Karpas-422 (cell line): Measurements from ENCODE around the gene SNAP29. TPM values are rescaled to one million over a fixed set of nuclear protein-coding genes. Genes with fewer than 3 reads are reported as not detected.
"Not testable (repeated sequence)": the region's sequence is repeated elsewhere in the genome, so short reads cannot be mapped to it uniquely, and the experiment has no call there.

Experiments used
- DNase-seq: peaks from one replicate; pipeline ENCODE4 v3.0.0-alpha.2; 2015
- H2AFZ ChIP-seq: fragments of 200-600 bp; sonication (generic); 2 replicates; pipeline ENCODE4 v1.6.1; 2014; ENCODE audit warnings: antibody characterized with exemption, low read length, mixed read lengths
- H3K27ac ChIP-seq: fragments of 200-600 bp; sonication (generic); 2 replicates; pipeline ENCODE4 v1.5.1; 2014; ENCODE audit warnings: mild to moderate bottlenecking, low read length, moderate library complexity
- H3K27me3 ChIP-seq: fragments of 200-600 bp; sonication (generic); 2 replicates; pipeline ENCODE4 v1.6.1; 2014; ENCODE audit warnings: low read length, mixed read lengths
- H3K36me3 ChIP-seq: fragments of 200-600 bp; sonication (generic); 2 replicates; pipeline ENCODE4 v1.6.1; 2014; ENCODE audit warnings: low read length, mixed read lengths; ENCODE audit not compliant: insufficient read depth
- H3K4me1 ChIP-seq: fragments of 200-600 bp; sonication (generic); 2 replicates; pipeline ENCODE4 v1.6.1; 2014; ENCODE audit warnings: mild to moderate bottlenecking, low read length, mixed read lengths
- H3K4me2 ChIP-seq: fragments of 200-600 bp; sonication (generic); 2 replicates; pipeline ENCODE4 v1.6.1; 2014; ENCODE audit warnings: low read length, low read depth, mild to moderate bottlenecking; ENCODE audit not compliant: poor library complexity, severe bottlenecking
- H3K4me3 ChIP-seq: fragments of 200-600 bp; sonication (generic); 2 replicates; pipeline ENCODE4 v1.5.1; 2014; ENCODE audit warnings: mild to moderate bottlenecking, antibody characterized with exemption, low read length, mixed read lengths
- H3K79me2 ChIP-seq: fragments of 200-600 bp; sonication (generic); 2 replicates; pipeline ENCODE4 v1.6.1; 2014; ENCODE audit warnings: mild to moderate bottlenecking, low read length, mixed read lengths
- H3K9ac ChIP-seq: fragments of 200-600 bp; sonication (generic); 2 replicates; pipeline ENCODE4 v1.6.0; 2014; ENCODE audit warnings: low read length
- H3K9me2 ChIP-seq: fragments of 200-600 bp; sonication (generic), shearing (Covaris generic); replicated peaks from 2 replicates; pipeline ENCODE4 v1.6.0; 2014; ENCODE audit warnings: mild to moderate bottlenecking, low read length, moderate library complexity; ENCODE audit not compliant: insufficient read depth
- H3K9me3 ChIP-seq: fragments of 300-700, 200-600 bp; sonication (generic); 2 replicates; pipeline ENCODE4 v1.6.1; 2014; ENCODE audit warnings: low read length, mixed read lengths
- H4K20me1 ChIP-seq: fragments of 200-600 bp; sonication (generic); 2 replicates; pipeline ENCODE4 v1.6.1; 2014; ENCODE audit warnings: mild to moderate bottlenecking, antibody characterized with exemption, low read length, low read depth; ENCODE audit not compliant: insufficient read depth
- total RNA-seq: library from RNA; depleted of rRNA; stranded (reverse); fragments of >200 nt; shearing (Covaris generic); gene quantifications from 2 replicates; pipeline ENCODE4 v1.2.3, GENCODE V29; 2014; ENCODE audit warnings: low replicate concordance

The SNAP29 gene
- total RNA-seq, 1 experiment from 2014 or later, result 17.4 TPM

GRCh38 chr22:20825624-20826023 lies 33.2 kb upstream of the SNAP29 start:
- H3K9me3 ChIP-seq, result no peaks in the 10 kb centered on the region
- no peaks in the 10 kb centered on the region for H3K27me3 ChIP-seq
- H3K4me3 ChIP-seq, result no peak overlapping the region
- peaks cover 17% of the 10 kb centered on the region; the same call in 1 of the 2 replicates for H3K36me3 ChIP-seq
- H3K9ac ChIP-seq, result no peak overlapping the region
- H3K79me2 ChIP-seq, result 0 out of 2 replicates have a peak, but pooled peaks cover 3% of the 10 kb centered on the region
- no peak overlapping the region for H2AFZ ChIP-seq
- H4K20me1 ChIP-seq, result no peaks in the 10 kb centered on the region
- no peaks in the 10 kb centered on the region for H3K9me2 ChIP-seq
- H3K27ac ChIP-seq, result no peak overlapping the region
- no peaks in the 10 kb centered on the region for H3K4me1 ChIP-seq
- no peak for DNase-seq
- no peak overlapping the region for H3K4me2 ChIP-seq

- not testable (repeated sequence) for H3K79me2 ChIP-seq, H3K4me2 ChIP-seq, H3K9me3 ChIP-seq, H3K4me1 ChIP-seq, H2AFZ ChIP-seq, H3K9me2 ChIP-seq, H3K27ac ChIP-seq, DNase-seq, H3K27me3 ChIP-seq, H3K9ac ChIP-seq, H4K20me1 ChIP-seq, H3K4me3 ChIP-seq
- H3K36me3 ChIP-seq, result peaks cover 24% of the 10 kb centered on the region; the same call in 1 of the 2 replicates
Observed at GRCh38 chr22:20826373-20827152, 32.2 kb upstream of the SNAP29 start.

- no peak overlapping the region for H3K4me2 ChIP-seq
- H3K79me2 ChIP-seq, result peaks cover 4% of the 10 kb centered on the region
- no peak overlapping the region for H3K4me3 ChIP-seq
- no peak overlapping the region for H3K27ac ChIP-seq
- peaks cover 27% of the 10 kb centered on the region; the same call in 1 of the 2 replicates for H3K36me3 ChIP-seq
- no peaks in the 10 kb centered on the region for H4K20me1 ChIP-seq
- H3K4me1 ChIP-seq, result no peaks in the 10 kb centered on the region
- H3K27me3 ChIP-seq, result no peaks in the 10 kb centered on the region
- H3K9ac ChIP-seq, result no peak overlapping the region
- H2AFZ ChIP-seq, result no peak overlapping the region
- no peak for DNase-seq
- H3K9me3 ChIP-seq, result no peaks in the 10 kb centered on the region
- H3K9me2 ChIP-seq, result no peaks in the 10 kb centered on the region
Observed at GRCh38 chr22:20829491-20830134, 29.2 kb upstream of the SNAP29 start.

- no peak overlapping the region for H3K4me2 ChIP-seq
- H3K9me3 ChIP-seq, result no peaks in the 10 kb centered on the region
- H3K4me1 ChIP-seq, result no peaks in the 10 kb centered on the region; the same call in 1 of the 2 replicates
- peaks cover 33% of the 10 kb centered on the region; the same call in 1 of the 2 replicates for H3K36me3 ChIP-seq
- no peaks in the 10 kb centered on the region for H3K9me2 ChIP-seq
- H3K79me2 ChIP-seq, result peaks cover 38% of the 10 kb centered on the region
- no peak overlapping the region for H3K9ac ChIP-seq
- H2AFZ ChIP-seq, result no peak overlapping the region
- no peak for DNase-seq
- H3K4me3 ChIP-seq, result no peak overlapping the region
- H3K27ac ChIP-seq, result no peak overlapping the region
- no peaks in the 10 kb centered on the region for H4K20me1 ChIP-seq
- no peaks in the 10 kb centered on the region for H3K27me3 ChIP-seq
Observed at GRCh38 chr22:20833225-20833665, 25.6 kb upstream of the SNAP29 start.

- no peaks in the 10 kb centered on the region for H3K9me2 ChIP-seq
- no peak overlapping the region for H3K4me3 ChIP-seq
- no peaks in the 10 kb centered on the region for H4K20me1 ChIP-seq
- H3K36me3 ChIP-seq, result peaks cover 33% of the 10 kb centered on the region; the same call in 1 of the 2 replicates
- H3K79me2 ChIP-seq, result peaks cover 48% of the 10 kb centered on the region
- H3K27me3 ChIP-seq, result no peaks in the 10 kb centered on the region
- no peak overlapping the region for H2AFZ ChIP-seq
- H3K4me1 ChIP-seq, result no peaks in the 10 kb centered on the region; the same call in 1 of the 2 replicates
- H3K9ac ChIP-seq, result no peak overlapping the region
- H3K4me2 ChIP-seq, result no peak overlapping the region
- DNase-seq, result no peak
- H3K27ac ChIP-seq, result no peak overlapping the region
- no peaks in the 10 kb centered on the region for H3K9me3 ChIP-seq
Observed at GRCh38 chr22:20834206-20834605, 24.6 kb upstream of the SNAP29 start.

GRCh38 chr22:20834725-20835124 lies 24.1 kb upstream of the SNAP29 start:
- no peak overlapping the region for H3K4me2 ChIP-seq
- no peaks in the 10 kb centered on the region; the same call in 1 of the 2 replicates for H3K4me1 ChIP-seq
- DNase-seq, result no peak
- H3K36me3 ChIP-seq, result peaks cover 33% of the 10 kb centered on the region; the same call in 1 of the 2 replicates
- H3K27me3 ChIP-seq, result no peaks in the 10 kb centered on the region
- no peaks in the 10 kb centered on the region for H3K9me3 ChIP-seq
- no peak overlapping the region for H3K9ac ChIP-seq
- H3K9me2 ChIP-seq, result no peaks in the 10 kb centered on the region
- no peaks in the 10 kb centered on the region for H4K20me1 ChIP-seq
- H2AFZ ChIP-seq, result no peak overlapping the region
- H3K4me3 ChIP-seq, result no peak overlapping the region
- no peak overlapping the region for H3K27ac ChIP-seq
- peaks cover 53% of the 10 kb centered on the region for H3K79me2 ChIP-seq

- peaks cover 16% of the 10 kb centered on the region; the same call in 1 of the 2 replicates for H3K36me3 ChIP-seq
- H3K4me3 ChIP-seq, result no peak overlapping the region
- no peak overlapping the region for H2AFZ ChIP-seq
- no peaks in the 10 kb centered on the region for H3K27me3 ChIP-seq
- H3K9ac ChIP-seq, result no peak overlapping the region
- H4K20me1 ChIP-seq, result no peaks in the 10 kb centered on the region
- H3K27ac ChIP-seq, result no peak overlapping the region
- H3K9me2 ChIP-seq, result no peaks in the 10 kb centered on the region
- no peaks in the 10 kb centered on the region; the same call in 1 of the 2 replicates for H3K4me1 ChIP-seq
- no peak for DNase-seq
- peaks cover 78% of the 10 kb centered on the region for H3K79me2 ChIP-seq
- no peak overlapping the region for H3K4me2 ChIP-seq
- H3K9me3 ChIP-seq, result no peaks in the 10 kb centered on the region
Observed at GRCh38 chr22:20836987-20837823, 21.6 kb upstream of the SNAP29 start.

- H3K4me3 ChIP-seq, H3K9me2 ChIP-seq, H3K27ac ChIP-seq, H3K36me3 ChIP-seq, H4K20me1 ChIP-seq, DNase-seq, H3K27me3 ChIP-seq, H3K4me1 ChIP-seq, H3K9me3 ChIP-seq, H2AFZ ChIP-seq, H3K9ac ChIP-seq, H3K4me2 ChIP-seq: not testable (repeated sequence)
- H3K79me2 ChIP-seq, result peaks cover 95% of the 10 kb centered on the region
Observed at GRCh38 chr22:20839354-20839753, 19.5 kb upstream of the SNAP29 start.
